Testis (tissue), 3 donors: ENCODE results near the gene TENT4B. TPM values are rescaled to one million over a fixed set of nuclear protein-coding genes. Genes with fewer than 3 reads are reported as not detected.
A peak's percentile ranks its signal among the peaks of the same experiment; 100 is the strongest.
"Not testable (repeated sequence)": the region's sequence is repeated elsewhere in the genome, so short reads cannot be mapped to it uniquely, and the experiment has no call there.

Source experiments
- DNase-seq: peaks from one replicate; pipeline ENCODE4 v3.0.0-alpha.2; 2019
- H3K27ac ChIP-seq, 2 donors: fragments of 200-600 bp; sonication (generic); one replicate each; pipeline ENCODE4 v1.5.1; 2019
- H3K27me3 ChIP-seq: fragments of 200-600 bp; sonication (generic); one replicate; pipeline ENCODE4 v1.5.1; 2019
- H3K36me3 ChIP-seq: fragments of 200-600 bp; sonication (generic); one replicate; pipeline ENCODE4 v1.5.1; 2017; ENCODE audit warnings: low read depth; ENCODE audit errors: missing control alignments
- H3K4me1 ChIP-seq: fragments of 200-600 bp; sonication (generic); one replicate; pipeline ENCODE4 v1.5.1; 2019
- H3K4me3 ChIP-seq, 2 donors: fragments of 200-600 bp; sonication (generic); one replicate each; pipeline ENCODE4 v1.5.1; 2017 to 2019
- H3K9me3 ChIP-seq: fragments of 200-600 bp; sonication (generic); one replicate; pipeline ENCODE4 v1.5.1; 2017
- POLR2A ChIP-seq: fragments of 450-650 bp; IDR thresholded peaks from one replicate; pipeline ENCODE4 v1.6.1; 2017; ENCODE audit warnings: antibody characterized with exemption, mild to moderate bottlenecking, moderate library complexity
- WGBS, 2 donors: methylation state at CpG; one replicate each; pipeline ENCODE4 v1.1.5; 2018; 5-methylcytosine and 5-hydroxymethylcytosine counted together
- intact Hi-C: fragments of 100-400 bp; cut with DNase I; formaldehyde crosslinking; loops from one replicate; pipeline ENCODE4 v1.15.1; 2023; ENCODE audit warnings: low total_unique reads
- polyA plus RNA-seq: library from polyadenylated mRNA; stranded (reverse); fragments of 350-450 nt; fragmentation: Illumina TruSeq; extraction: RNeasy Lipid Tissue Mini Kit (QIAGEN cat#74804); gene quantifications from one replicate; pipeline ENCODE4 v1.2.3, GENCODE V29; 2014; ENCODE audit warnings: low read depth, low replicate concordance; ENCODE audit not compliant: insufficient read depth
- total RNA-seq, 2 donors: library from RNA; depleted of rRNA; stranded (reverse); fragments of >200 nt; gene quantifications; one replicate each; pipeline ENCODE4 v1.2.3, GENCODE V29; 2016
- TF ChIP-seq, protein P1 (sequence below), 3 experiments: fragments of 450-650 bp in 2 of 3; fragments of 200-600 bp in 1 of 3; sonication (generic) in 1 of 3; IDR thresholded peaks; one replicate each; pipeline ENCODE4 v1.5.1; 2016 to 2019; ENCODE audit warnings: antibody characterized with exemption in 3 of 3, mild to moderate bottlenecking in 2 of 3, moderate library complexity in 1 of 3

Gene TENT4B
- total and polyA plus RNA-seq, 3 donors from 2014 or later: 27.5 to 56.6 (median 37.6) TPM

GRCh38 chr16:50167556-50167955 lies 14.4 kb downstream of the TENT4B start:
- H3K36me3 ChIP-seq: no peaks in the 10 kb centered on the region
- intact Hi-C loops: no loop called here
- H3K4me1 ChIP-seq: peaks cover 8% of the 10 kb centered on the region
- TF ChIP-seq, protein P1, sequence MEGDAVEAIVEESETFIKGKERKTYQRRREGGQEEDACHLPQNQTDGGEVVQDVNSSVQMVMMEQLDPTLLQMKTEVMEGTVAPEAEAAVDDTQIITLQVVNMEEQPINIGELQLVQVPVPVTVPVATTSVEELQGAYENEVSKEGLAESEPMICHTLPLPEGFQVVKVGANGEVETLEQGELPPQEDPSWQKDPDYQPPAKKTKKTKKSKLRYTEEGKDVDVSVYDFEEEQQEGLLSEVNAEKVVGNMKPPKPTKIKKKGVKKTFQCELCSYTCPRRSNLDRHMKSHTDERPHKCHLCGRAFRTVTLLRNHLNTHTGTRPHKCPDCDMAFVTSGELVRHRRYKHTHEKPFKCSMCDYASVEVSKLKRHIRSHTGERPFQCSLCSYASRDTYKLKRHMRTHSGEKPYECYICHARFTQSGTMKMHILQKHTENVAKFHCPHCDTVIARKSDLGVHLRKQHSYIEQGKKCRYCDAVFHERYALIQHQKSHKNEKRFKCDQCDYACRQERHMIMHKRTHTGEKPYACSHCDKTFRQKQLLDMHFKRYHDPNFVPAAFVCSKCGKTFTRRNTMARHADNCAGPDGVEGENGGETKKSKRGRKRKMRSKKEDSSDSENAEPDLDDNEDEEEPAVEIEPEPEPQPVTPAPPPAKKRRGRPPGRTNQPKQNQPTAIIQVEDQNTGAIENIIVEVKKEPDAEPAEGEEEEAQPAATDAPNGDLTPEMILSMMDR (IDR thresholded peaks at IDR 0.05): no peak
- TF ChIP-seq POLR2A: no peak
- H3K4me3 ChIP-seq: no peak overlapping the region
- H3K9me3 ChIP-seq: no peaks in the 10 kb centered on the region
- H3K27ac ChIP-seq: peak overlapping the region in 1 of 2 donors; percentile 62
- no peaks in the 10 kb centered on the region for H3K27me3 ChIP-seq
- 42 to 64% methylated on average over 7 of the region's 7 CpGs for WGBS, 2 donors
- DNase-seq: no peak

DNA sequence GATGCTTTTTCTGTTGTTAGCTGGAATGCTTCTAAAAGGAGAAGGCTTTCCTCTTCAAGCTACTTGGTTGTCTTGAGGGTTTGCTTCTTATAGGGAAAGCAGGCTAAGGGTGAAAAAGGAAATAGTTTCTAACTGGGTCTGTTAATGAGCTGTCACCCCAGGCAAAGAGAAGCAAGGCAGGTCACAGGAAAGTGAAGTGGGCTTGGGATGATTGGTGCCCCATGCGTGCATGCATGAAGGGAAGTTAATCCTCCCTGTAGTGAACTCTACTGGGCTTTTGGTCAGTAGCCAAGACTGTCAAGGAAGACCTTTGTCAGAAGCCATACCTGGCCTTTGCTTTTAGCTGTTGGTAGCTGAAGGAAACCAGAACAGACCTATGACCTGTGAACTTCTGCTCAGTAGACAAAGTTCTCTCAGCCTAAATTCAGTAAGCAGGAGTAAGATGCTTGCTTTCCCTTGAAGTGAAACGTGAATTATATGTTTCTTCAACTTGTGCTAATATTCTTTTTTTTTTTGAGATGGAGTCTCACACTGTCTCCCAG lies 16.5 kb downstream of the TENT4B start:
- DNase-seq: no peak
- Histone ChIP-seq H3K27ac (no peak overlapping the region), H3K36me3 (no peaks in the 10 kb centered on the region), H3K9me3 (no peaks in the 10 kb centered on the region), H3K4me1 (peaks cover 14% of the 10 kb centered on the region), H3K4me3 (no peak overlapping the region), H3K27me3 (no peaks in the 10 kb centered on the region)
- no peak for TF ChIP-seq POLR2A
- TF ChIP-seq, protein P1 (IDR thresholded peaks at IDR 0.05): no peak
- intact Hi-C loops: no loop called here
- WGBS, 2 donors: 64 to 75% methylated on average over 2 of the region's 2 CpGs

DNA sequence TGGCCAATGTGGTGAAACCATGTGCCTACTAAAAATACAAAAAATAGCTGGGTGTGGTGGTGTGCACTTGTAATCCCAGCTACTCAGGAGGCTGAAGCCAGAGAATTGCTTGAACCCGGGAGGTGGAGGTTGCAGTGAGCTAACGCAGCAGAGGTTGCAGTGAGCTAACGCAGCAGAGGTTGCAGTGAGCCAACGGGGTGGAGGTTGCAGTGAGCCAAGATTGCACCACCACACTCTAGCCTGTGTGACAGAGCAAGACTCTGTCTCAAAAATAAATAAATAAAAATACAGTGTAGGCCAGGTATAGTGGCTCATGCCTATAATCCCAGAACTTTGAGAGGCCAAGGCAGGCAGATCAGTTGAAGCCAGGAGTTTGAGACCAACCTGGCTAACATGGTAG lies 18.7 kb downstream of the TENT4B start:
- not testable (repeated sequence) for DNase-seq, H3K4me1 ChIP-seq

DNA sequence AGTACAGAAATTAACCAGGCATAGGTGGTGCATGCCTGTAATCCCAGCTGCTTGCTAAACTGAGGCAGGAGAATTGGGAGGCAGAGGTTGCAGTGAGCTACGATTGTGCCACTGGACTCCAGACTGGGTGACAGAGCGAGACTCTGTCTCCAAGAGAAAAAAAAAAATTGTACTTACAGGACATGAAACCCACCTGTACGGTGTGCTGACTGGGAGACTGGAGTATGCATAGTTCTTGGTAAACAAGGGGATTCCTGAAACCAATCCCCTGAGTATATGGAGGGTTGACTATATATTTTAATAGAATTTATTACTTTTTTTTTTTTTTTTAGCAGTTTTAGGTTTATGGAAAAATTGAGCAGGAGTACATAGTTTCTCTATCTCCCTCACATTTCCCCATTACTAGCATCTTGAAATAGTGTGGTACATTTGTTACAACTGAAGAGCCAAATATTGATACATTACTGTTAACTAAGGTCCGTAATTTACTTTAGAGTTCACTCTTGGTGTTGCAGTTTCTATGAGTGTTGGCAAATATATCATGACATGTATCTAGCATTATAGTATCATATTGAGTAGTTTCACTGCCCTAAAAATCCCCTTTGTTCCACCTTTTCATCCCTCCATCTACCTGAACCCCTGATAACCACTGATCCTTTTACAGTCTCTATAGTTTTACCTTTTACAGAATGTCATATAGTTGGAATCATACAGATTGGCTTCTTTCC lies 19.3 kb downstream of the TENT4B start:
- 57 to 58% methylated on average over 4 of the region's 4 CpGs for WGBS, 2 donors
- H3K4me3 ChIP-seq: no peak overlapping the region
- no peak for DNase-seq
- no peaks in the 10 kb centered on the region for H3K27me3 ChIP-seq
- H3K4me1 ChIP-seq: peaks cover 6% of the 10 kb centered on the region
- H3K27ac ChIP-seq: no peak overlapping the region
- no peaks in the 10 kb centered on the region for H3K36me3 ChIP-seq
- TF ChIP-seq, protein P1 (IDR thresholded peaks at IDR 0.05): no peak
- no peak for TF ChIP-seq POLR2A
- no peaks in the 10 kb centered on the region for H3K9me3 ChIP-seq
- intact Hi-C loops: no loop called here

More for the DNA sequence above, 18.7 kb downstream of the TENT4B start:
- 86 to 88% methylated on average over 4 of the region's 4 CpGs for WGBS, 2 donors
- H3K27ac ChIP-seq, intact Hi-C loops, H3K4me3 ChIP-seq, H3K9me3 ChIP-seq, H3K36me3 ChIP-seq, H3K27me3 ChIP-seq: not testable (repeated sequence)

- intact Hi-C loops: no loop called here
These were observed 20.2 kb downstream of the TENT4B start for GRCh38 chr16:50173316-50173715.

More at GRCh38 chr16:50173316-50173715, 20.2 kb downstream of the TENT4B start:
- Histone ChIP-seq H3K27me3 (no peaks in the 10 kb centered on the region), H3K27ac (no peak overlapping the region), H3K4me3 (no peak overlapping the region), H3K9me3 (no peaks in the 10 kb centered on the region), H3K36me3 (no peaks in the 10 kb centered on the region), H3K4me1 (peaks cover 6% of the 10 kb centered on the region)
- no peak for DNase-seq
- WGBS, 2 donors: 80 to 95% methylated on average over 5 of the region's 5 CpGs
- no peak for TF ChIP-seq POLR2A
- TF ChIP-seq, protein P1 (IDR thresholded peaks at IDR 0.05): no peak
